Measurements from ENCODE around the gene SWAP70. TPM values are rescaled to one million over a fixed set of nuclear protein-coding genes. Genes with fewer than 3 reads are reported as not detected.

SWAP70 gene
- total and polyA plus RNA-seq, 9 of the 15 experiments (the other 6 are each of a cell fraction or from before 2014, with no cell fraction given) = 1.7 to 4.9 (median 3.9) TPM

DNA sequence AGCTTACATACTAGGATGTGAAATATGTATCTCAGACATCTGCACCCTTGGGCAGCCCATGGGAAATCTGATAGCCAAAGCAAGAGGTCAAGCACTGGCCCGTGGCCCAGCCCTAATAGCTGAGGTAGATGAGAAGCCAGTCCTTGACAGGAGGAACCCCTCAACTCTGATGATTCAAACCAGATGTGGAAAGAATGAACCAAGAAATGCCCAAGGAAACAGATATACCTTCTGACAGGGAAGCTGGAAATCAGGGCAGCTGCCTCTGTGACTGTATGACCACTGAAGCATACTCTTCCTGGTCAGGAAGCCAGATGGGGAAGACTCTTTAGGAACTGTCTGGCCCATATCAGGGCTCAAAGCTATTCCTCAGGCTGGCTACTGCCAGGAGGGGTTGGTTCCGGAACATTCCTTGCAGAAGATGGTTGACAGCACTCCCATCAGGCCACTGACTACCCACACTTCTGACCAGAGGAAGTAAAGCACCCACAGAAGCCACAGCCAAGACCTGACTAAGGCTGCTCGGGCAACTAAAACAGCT, 124.2 kb downstream of the SWAP70 start (continued):
- TF ChIP-seq, protein P1, sequence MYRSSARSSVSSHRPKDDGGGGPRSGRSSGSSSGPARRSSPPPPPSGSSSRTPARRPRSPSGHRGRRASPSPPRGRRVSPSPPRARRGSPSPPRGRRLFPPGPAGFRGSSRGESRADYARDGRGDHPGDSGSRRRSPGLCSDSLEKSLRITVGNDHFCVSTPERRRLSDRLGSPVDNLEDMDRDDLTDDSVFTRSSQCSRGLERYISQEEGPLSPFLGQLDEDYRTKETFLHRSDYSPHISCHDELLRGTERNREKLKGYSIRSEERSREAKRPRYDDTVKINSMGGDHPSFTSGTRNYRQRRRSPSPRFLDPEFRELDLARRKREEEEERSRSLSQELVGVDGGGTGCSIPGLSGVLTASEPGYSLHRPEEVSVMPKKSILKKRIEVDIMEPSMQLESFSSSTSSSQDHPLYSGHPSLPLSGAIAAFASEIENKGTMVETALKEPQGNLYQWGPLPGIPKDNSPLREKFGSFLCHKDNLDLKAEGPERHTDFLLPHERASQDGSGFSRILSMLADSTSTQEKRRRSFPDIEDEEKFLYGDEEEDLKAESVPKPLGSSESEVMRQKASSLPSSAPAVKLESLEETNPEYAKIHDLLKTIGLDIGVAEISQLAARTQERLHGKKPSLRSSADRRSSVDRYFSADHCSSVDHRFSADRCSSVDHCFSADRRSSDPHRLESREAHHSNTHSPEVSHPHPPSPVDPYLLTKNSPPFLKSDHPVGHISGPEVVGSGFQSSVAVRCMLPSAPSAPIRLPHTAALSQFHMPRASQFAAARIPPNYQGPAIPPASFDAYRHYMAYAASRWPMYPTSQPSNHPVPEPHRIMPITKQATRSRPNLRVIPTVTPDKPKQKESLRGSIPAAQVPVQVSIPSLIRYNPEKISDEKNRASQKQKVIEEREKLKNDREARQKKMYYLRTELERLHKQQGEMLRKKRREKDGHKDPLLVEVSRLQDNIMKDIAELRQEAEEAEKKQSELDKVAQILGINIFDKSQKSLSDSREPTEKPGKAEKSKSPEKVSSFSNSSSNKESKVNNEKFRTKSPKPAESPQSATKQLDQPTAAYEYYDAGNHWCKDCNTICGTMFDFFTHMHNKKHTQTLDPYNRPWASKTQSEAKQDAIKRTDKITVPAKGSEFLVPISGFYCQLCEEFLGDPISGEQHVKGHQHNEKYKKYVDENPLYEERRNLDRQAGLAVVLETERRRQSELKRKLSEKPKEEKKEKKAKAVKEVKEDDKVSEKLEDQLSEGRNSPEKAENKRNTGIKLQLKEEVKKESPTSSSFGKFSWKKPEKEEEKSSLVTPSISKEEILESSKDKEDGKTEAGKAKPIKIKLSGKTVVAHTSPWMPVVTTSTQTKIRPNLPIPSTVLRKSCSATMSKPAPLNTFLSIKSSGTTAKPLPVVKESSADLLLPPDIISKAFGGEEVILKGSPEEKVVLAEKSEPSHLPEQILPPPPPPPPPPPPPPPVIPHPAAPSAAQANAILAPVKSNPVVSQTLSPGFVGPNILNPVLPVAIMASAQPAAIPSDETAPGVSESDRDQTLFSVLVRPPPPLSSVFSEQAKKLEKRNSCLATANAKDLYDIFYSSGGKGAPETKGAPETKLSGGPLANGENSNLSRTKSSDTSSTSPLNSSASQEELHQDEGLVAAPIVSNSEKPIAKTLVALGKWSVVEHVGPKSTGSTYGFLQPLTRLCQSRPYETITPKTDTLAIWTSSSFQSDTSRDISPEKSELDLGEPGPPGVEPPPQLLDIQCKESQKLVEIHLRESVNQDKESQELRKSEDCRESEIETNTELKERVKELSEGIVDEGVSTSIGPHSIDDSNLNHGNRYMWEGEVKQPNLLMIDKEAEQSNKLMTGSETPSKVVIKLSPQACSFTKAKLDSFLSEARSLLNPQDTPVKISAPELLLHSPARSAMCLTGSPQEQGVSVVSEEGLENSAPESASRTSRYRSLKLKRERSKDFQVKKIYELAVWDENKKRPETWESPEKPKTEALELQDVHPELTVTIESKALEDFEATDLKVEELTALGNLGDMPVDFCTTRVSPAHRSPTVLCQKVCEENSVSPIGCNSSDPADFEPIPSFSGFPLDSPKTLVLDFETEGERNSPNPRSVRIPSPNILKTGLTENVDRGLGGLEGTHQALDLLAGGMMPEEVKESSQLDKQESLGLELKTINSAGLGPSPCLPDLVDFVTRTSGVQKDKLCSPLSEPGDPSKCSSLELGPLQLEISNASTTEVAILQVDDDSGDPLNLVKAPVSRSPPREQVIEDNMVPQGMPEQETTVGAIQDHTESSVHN (IDR thresholded peaks at IDR 0.05; ENCODE audit: borderline replicate concordance in 1 of 2, low read depth in 1 of 2) = no peak
- TF ChIP-seq ZNF644 (tag; IDR thresholded peaks at IDR 0.05; ENCODE audit: low read depth) = no peak
- TF ChIP-seq, protein P2, sequence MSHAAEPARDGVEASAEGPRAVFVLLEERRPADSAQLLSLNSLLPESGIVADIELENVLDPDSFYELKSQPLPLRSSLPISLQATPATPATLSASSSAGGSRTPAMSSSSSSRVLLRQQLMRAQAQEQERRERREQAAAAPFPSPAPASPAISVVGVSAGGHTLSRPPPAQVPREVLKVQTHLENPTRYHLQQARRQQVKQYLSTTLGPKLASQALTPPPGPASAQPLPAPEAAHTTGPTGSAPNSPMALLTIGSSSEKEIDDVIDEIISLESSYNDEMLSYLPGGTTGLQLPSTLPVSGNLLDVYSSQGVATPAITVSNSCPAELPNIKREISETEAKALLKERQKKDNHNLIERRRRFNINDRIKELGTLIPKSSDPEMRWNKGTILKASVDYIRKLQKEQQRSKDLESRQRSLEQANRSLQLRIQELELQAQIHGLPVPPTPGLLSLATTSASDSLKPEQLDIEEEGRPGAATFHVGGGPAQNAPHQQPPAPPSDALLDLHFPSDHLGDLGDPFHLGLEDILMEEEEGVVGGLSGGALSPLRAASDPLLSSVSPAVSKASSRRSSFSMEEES (CRISPR knock-in tag; IDR thresholded peaks at IDR 0.05) = no peak

Measured in K562 (cell line).